Bronchus fibroblast of lung (primary cell): Measurements from ENCODE around the gene DENND5B. TPM values are rescaled to one million over a fixed set of nuclear protein-coding genes. Genes with fewer than 3 reads are reported as not detected.

Experiments used
- total RNA-seq: library from RNA; depleted of rRNA; stranded (reverse); fragments of >200 nt; gene quantifications from 2 replicates; pipeline ENCODE4 v1.2.3, GENCODE V29; 2015

The DENND5B gene
- total RNA-seq = 4.5 and 5.6 TPM in 2 replicates

GRCh38 chr12:31590642-31591379 lies at the start of gene DENND5B:
Gene DENND5B (minus strand): TSS chr12:31591136. CDS start chr12:31590832, 304 bp downstream.

Other genes with a start within 250 kb of the DENND5B start
- 1.8 and 2.2 TPM in 2 replicates for gene ETFBKMT, start 68.6 kb upstream of the DENND5B start, total RNA-seq
- 8.9 and 9.2 TPM in 2 replicates for gene AMN1, start 137.9 kb upstream of the DENND5B start, total RNA-seq